GM12878 (cell line): Measurements from ENCODE around the gene SEC14L1. TPM values are rescaled to one million over a fixed set of nuclear protein-coding genes. Genes with fewer than 3 reads are reported as not detected.

Experiments used
- ATAC-seq: fragments of 200-7000 bp; cut with Tn5 transposase; 3 replicates; pipeline ENCODE4 v1.9.1; 2020; ENCODE audit warnings: mild to moderate bottlenecking, moderate library complexity
- BruUV-seq: library from RNA; stranded (reverse); fragments of 400-500 nt; replicated peaks from 2 replicates; lab custom pipeline; 2021; lab: Mats Ljungman, UMichigan
- CTCF ChIA-PET: fragments of 300-600 bp; sonication (Branson Sonifier 250); formaldehyde crosslinking; extraction: SDS; loops from one replicate; lab custom pipeline; 2021; ENCODE audit warnings: inconsistent platforms; lab: Yijun Ruan, JAX
- POLR2A ChIA-PET: fragments of 350-600 bp; formaldehyde crosslinking; extraction: SDS; loops from one replicate; lab custom pipeline; 2021; ENCODE audit warnings: inconsistent platforms; lab: Charles Lee
- RAD21 ChIA-PET: fragments of 300-600 bp; sonication (Branson Sonifier 250); formaldehyde crosslinking; loops from one replicate; lab custom pipeline; 2023; ENCODE audit warnings: antibody characterized with exemption; ENCODE audit not compliant: unreplicated experiment; lab: Charles Lee
- SMC1A ChIA-PET: fragments of 300-600 bp; sonication (Branson Sonifier 250); formaldehyde crosslinking; loops from one replicate; lab custom pipeline; 2023; ENCODE audit not compliant: unreplicated experiment, uncharacterized antibody; lab: Charles Lee
- DNase-seq: peaks from one replicate; pipeline ENCODE4 v3.0.0-alpha.2; 2011; ENCODE audit warnings: low read depth, low spot score
- FAIRE-seq: peaks from 3 replicates; lab custom pipeline; 2011; peaks lifted over from hg19 to GRCh38; lab: Jason Lieb, UNC
- H2AFZ ChIP-seq: 2 replicates; pipeline ENCODE4 v1.6.0; 2011; ENCODE audit warnings: low read depth, low read length, control low read depth; ENCODE audit not compliant: control insufficient read depth
- H3K27ac ChIP-seq: 2 replicates; pipeline ENCODE4 v1.5.1; 2011; ENCODE audit warnings: control low read depth; ENCODE audit not compliant: control insufficient read depth, insufficient read depth
- H3K27me3 ChIP-seq, 2 experiments: replicated peaks in 1 of 2; 2 replicates each; pipeline versions ENCODE4 v1.6.0 to v1.6.1; 2011; ENCODE audit warnings: low read length in 1 of 2; ENCODE audit not compliant: control insufficient read depth in 2 of 2, insufficient read depth in 2 of 2
- H3K36me3 ChIP-seq, 2 experiments: 2 replicates each; pipeline ENCODE4 v1.5.1; 2011; ENCODE audit warnings: low read length in 1 of 2; ENCODE audit not compliant: control insufficient read depth in 2 of 2, insufficient read depth in 2 of 2
- H3K4me1 ChIP-seq: 2 replicates; pipeline ENCODE4 v1.6.1; 2011; ENCODE audit warnings: mild to moderate bottlenecking, low read length, moderate library complexity, mixed read lengths; ENCODE audit not compliant: control insufficient read depth, insufficient read depth
- H3K4me2 ChIP-seq: 2 replicates; pipeline ENCODE4 v1.6.0; 2011; ENCODE audit warnings: control low read depth; ENCODE audit not compliant: control insufficient read depth, insufficient read depth
- H3K4me3 ChIP-seq: fragments of 200-600 bp; sonication (generic); 2 replicates; pipeline ENCODE4 v1.5.1; 2016
- H3K79me2 ChIP-seq: 2 replicates; pipeline ENCODE4 v1.6.0; 2011; ENCODE audit warnings: low read length; ENCODE audit not compliant: control insufficient read depth, insufficient read depth
- H3K9ac ChIP-seq: 2 replicates; pipeline ENCODE4 v1.8.0; 2011; ENCODE audit warnings: low read length, control low read depth, mixed read lengths; ENCODE audit not compliant: control insufficient read depth, insufficient read depth
- H3K9me3 ChIP-seq: replicated peaks from 3 replicates; pipeline ENCODE4 v1.5.1; 2011; ENCODE audit warnings: mild to moderate bottlenecking, low read length; ENCODE audit not compliant: control insufficient read depth, insufficient read depth
- H4K20me1 ChIP-seq: 2 replicates; pipeline ENCODE4 v1.6.0; 2011; ENCODE audit not compliant: control insufficient read depth, insufficient read depth
- BACH1 ChIP-seq: fragments of 450-650 bp; IDR thresholded peaks from 2 replicates; pipeline ENCODE4 v1.6.1; 2017; ENCODE audit warnings: mild to moderate bottlenecking, borderline replicate concordance
- BRCA1 ChIP-seq: IDR thresholded peaks from 2 replicates; pipeline ENCODE4 v1.6.1; 2011; ENCODE audit warnings: low read depth, low read length, improper control_type of control experiment
- CREB1 ChIP-seq: IDR thresholded peaks from 2 replicates; pipeline ENCODE4 v1.6.1; 2012; ENCODE audit warnings: low read depth, mild to moderate bottlenecking, inconsistent platforms
- E2F8 ChIP-seq: fragments of 450-650 bp; IDR thresholded peaks from 2 replicates; pipeline ENCODE4 v1.6.1; 2018; ENCODE audit warnings: mild to moderate bottlenecking, low read depth, moderate library complexity; ENCODE audit not compliant: partially characterized antibody
- ESRRA ChIP-seq: IDR thresholded peaks from 2 replicates; pipeline ENCODE4 v1.6.1; 2012; ENCODE audit warnings: mild to moderate bottlenecking, low read length, improper control_type of control experiment
- KLF5 ChIP-seq: fragments of 450-650 bp; IDR thresholded peaks from 2 replicates; pipeline ENCODE4 v1.6.1; 2014; ENCODE audit warnings: mild to moderate bottlenecking; ENCODE audit not compliant: partially characterized antibody
- NFYA ChIP-seq: IDR thresholded peaks from 2 replicates; pipeline ENCODE4 v1.6.1; 2011; ENCODE audit warnings: low read depth, mild to moderate bottlenecking, low read length, improper control_type of control experiment, borderline replicate concordance
- RUNX3 ChIP-seq: IDR thresholded peaks from 2 replicates; pipeline ENCODE4 v1.6.1; 2012; ENCODE audit warnings: low read length, inconsistent platforms
- SIN3A ChIP-seq: IDR thresholded peaks from 2 replicates; pipeline ENCODE4 v1.6.1; 2012; ENCODE audit warnings: low read depth, low read length, improper control_type of control experiment
- SUZ12 ChIP-seq: fragments of 200-600 bp; sonication (generic); IDR thresholded peaks from one replicate; pipeline ENCODE4 v1.6.1; 2018; ENCODE audit warnings: antibody characterized with exemption, mild to moderate bottlenecking; ENCODE audit not compliant: unreplicated experiment
- TCF7 ChIP-seq: IDR thresholded peaks from 2 replicates; pipeline ENCODE4 v1.6.1; 2014; ENCODE audit warnings: antibody characterized with exemption, borderline replicate concordance
- WGBS: methylation state at CpG from one replicate; pipeline ENCODE4 v1.1.6; 2016; ENCODE audit warnings: low lambda C conversion rate; ENCODE audit not compliant: insufficient replicate concordance, insufficient coverage; ENCODE audit errors: missing lambda C conversion rate; 5-methylcytosine and 5-hydroxymethylcytosine counted together
- in situ Hi-C: fragments of 300-500 bp; cut with MboI; formaldehyde crosslinking; loops from 9 replicates; pipeline ENCODE4 v1.14.3; 2018; ENCODE audit warnings: mixed read lengths
- intact Hi-C: fragments of 100-400 bp; cut with micrococcal nuclease; formaldehyde crosslinking; loops from one replicate; pipeline ENCODE4 v1.14.2; 2022; ENCODE audit not compliant: unreplicated experiment
- polyA plus RNA-seq, 11 experiments: library from polyadenylated mRNA; depleted of rRNA in 4 of 11; unstranded in 6 of 11; stranded (reverse) in 5 of 11; fragments of >200 nt; fragmentation: Nextera tagmentation in 4 of 11; fragmentation: Illumina TruSeq in 1 of 11; extraction: Ambion mirVana in 4 of 11; extraction: Trizol in 1 of 11; gene quantifications; 1 replicate in 1 of 11; 2 replicates in 10 of 11; pipeline versions ENCODE4 v1.2.1 to v1.2.3, GENCODE V29; 2011 to 2016; ENCODE audit warnings: inconsistent platforms in 2 of 11, missing spikeins in 2 of 11, low read depth in 1 of 11
- total RNA-seq, 4 experiments: library from RNA; depleted of rRNA in 3 of 4; stranded (reverse); fragments of >200 nt in 3 of 4; fragmentation: Illumina TruSeq in 1 of 4; extraction: Trizol in 1 of 4; gene quantifications; 2 replicates each; pipeline versions ENCODE4 v1.2.1 to v1.2.3, GENCODE V29; 2013 to 2021
- TF ChIP-seq, protein P1 (sequence below): IDR thresholded peaks from 2 replicates; pipeline ENCODE4 v1.6.1; 2011; ENCODE audit warnings: low read depth, mild to moderate bottlenecking, low read length, moderate library complexity, borderline replicate concordance; ENCODE audit errors: extremely low read depth
- TF ChIP-seq, protein P2 (sequence below): fragments of 450-650 bp; IDR thresholded peaks from 2 replicates; pipeline ENCODE4 v1.6.1; 2017; ENCODE audit warnings: mild to moderate bottlenecking, low read depth, inconsistent platforms; ENCODE audit not compliant: poor library complexity, severe bottlenecking
- TF ChIP-seq, protein P3 (sequence below): fragments of 450-650 bp; IDR thresholded peaks from 2 replicates; pipeline ENCODE4 v1.6.1; 2017; ENCODE audit warnings: borderline replicate concordance
- TF ChIP-seq, protein P4 (sequence below): IDR thresholded peaks from 2 replicates; pipeline ENCODE4 v1.6.1; 2012; ENCODE audit warnings: low read depth, low read length, improper control_type of control experiment

Gene SEC14L1
- total and polyA plus RNA-seq, 10 of the 15 experiments (the other 5 are each of a cell fraction or from before 2014, with no cell fraction given): 6.3 to 66.1 (median 33.5) TPM

- no TSS peak for BruUV-seq
- Histone ChIP-seq H3K9me3 (no peaks in the 10 kb centered on the region), H3K4me3 (no peak overlapping the region), H3K36me3 (peaks cover 16 to 51% of the 10 kb centered on the region in 2 experiments), H3K4me1 (peaks cover 22% of the 10 kb centered on the region), H2AFZ (no peak overlapping the region), H3K9ac (no peak overlapping the region), H4K20me1 (no peaks in the 10 kb centered on the region), H3K27me3 (no peaks in the 10 kb centered on the region), H3K4me2 (no peak overlapping the region), H3K79me2 (no peaks in the 10 kb centered on the region), H3K27ac (no peak overlapping the region)
- intact Hi-C loops: no loop called here
- POLR2A ChIA-PET: no interaction called here
- CTCF ChIA-PET: interaction anchor here (0.8 to 1.1 kb wide), 3 partner anchors 9 to 117 kb away, joined by 3 to 4 read pairs (median 3); no protein-coding TSS in a partner anchor
- in situ Hi-C loops: no loop called here
- DNase-seq (no peak), ATAC-seq (no peak), FAIRE-seq (no peak)
- RAD21 ChIA-PET: no interaction called here
- 97% methylated on average over 12 of the region's 12 CpGs for WGBS
- SMC1A ChIA-PET: interaction anchor here (0.6 to 1.8 kb wide), 2 partner anchors 22 to 66 kb away, joined by 3 to 5 read pairs; no protein-coding TSS in a partner anchor
- TF ChIP-seq NFYA: no peak
- no peak for TF ChIP-seq KLF5
- TF ChIP-seq, protein P1, sequence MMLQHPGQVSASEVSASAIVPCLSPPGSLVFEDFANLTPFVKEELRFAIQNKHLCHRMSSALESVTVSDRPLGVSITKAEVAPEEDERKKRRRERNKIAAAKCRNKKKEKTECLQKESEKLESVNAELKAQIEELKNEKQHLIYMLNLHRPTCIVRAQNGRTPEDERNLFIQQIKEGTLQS: no peak
- no peak for TF ChIP-seq SIN3A
- no peak for TF ChIP-seq BRCA1
- no peak for TF ChIP-seq ESRRA
- TF ChIP-seq SUZ12: no peak
- TF ChIP-seq TCF7: no peak
- no peak for TF ChIP-seq CREB1
- TF ChIP-seq BACH1: no peak
- no peak for TF ChIP-seq RUNX3
- TF ChIP-seq, protein P2, sequence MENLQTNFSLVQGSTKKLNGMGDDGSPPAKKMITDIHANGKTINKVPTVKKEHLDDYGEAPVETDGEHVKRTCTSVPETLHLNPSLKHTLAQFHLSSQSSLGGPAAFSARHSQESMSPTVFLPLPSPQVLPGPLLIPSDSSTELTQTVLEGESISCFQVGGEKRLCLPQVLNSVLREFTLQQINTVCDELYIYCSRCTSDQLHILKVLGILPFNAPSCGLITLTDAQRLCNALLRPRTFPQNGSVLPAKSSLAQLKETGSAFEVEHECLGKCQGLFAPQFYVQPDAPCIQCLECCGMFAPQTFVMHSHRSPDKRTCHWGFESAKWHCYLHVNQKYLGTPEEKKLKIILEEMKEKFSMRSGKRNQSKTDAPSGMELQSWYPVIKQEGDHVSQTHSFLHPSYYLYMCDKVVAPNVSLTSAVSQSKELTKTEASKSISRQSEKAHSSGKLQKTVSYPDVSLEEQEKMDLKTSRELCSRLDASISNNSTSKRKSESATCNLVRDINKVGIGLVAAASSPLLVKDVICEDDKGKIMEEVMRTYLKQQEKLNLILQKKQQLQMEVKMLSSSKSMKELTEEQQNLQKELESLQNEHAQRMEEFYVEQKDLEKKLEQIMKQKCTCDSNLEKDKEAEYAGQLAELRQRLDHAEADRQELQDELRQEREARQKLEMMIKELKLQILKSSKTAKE: no peak
- TF ChIP-seq, protein P3, sequence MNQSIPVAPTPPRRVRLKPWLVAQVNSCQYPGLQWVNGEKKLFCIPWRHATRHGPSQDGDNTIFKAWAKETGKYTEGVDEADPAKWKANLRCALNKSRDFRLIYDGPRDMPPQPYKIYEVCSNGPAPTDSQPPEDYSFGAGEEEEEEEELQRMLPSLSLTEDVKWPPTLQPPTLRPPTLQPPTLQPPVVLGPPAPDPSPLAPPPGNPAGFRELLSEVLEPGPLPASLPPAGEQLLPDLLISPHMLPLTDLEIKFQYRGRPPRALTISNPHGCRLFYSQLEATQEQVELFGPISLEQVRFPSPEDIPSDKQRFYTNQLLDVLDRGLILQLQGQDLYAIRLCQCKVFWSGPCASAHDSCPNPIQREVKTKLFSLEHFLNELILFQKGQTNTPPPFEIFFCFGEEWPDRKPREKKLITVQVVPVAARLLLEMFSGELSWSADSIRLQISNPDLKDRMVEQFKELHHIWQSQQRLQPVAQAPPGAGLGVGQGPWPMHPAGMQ: no peak
- TF ChIP-seq, protein P4, sequence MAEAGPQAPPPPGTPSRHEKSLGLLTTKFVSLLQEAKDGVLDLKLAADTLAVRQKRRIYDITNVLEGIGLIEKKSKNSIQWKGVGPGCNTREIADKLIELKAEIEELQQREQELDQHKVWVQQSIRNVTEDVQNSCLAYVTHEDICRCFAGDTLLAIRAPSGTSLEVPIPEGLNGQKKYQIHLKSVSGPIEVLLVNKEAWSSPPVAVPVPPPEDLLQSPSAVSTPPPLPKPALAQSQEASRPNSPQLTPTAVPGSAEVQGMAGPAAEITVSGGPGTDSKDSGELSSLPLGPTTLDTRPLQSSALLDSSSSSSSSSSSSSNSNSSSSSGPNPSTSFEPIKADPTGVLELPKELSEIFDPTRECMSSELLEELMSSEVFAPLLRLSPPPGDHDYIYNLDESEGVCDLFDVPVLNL: no peak
- no peak for TF ChIP-seq E2F8
Measured at GRCh38 chr17:77203436-77203835, 62.7 kb downstream of the SEC14L1 start.
